ENCODE data around the gene PLXNA4.

- TF ChIP-seq CTCF (IDR thresholded peaks at IDR 0.05) (no peak), POLR2AphosphoS5 (IDR thresholded peaks at IDR 0.05) (no peak), EP300 (IDR thresholded peaks at IDR 0.05; ENCODE audit: low read depth) (no peak), POLR2A (IDR thresholded peaks at IDR 0.05) (no peak)
These were observed 66.6 kb downstream of the PLXNA4 start for GRCh38 chr7:132509643-132510042.
